ENCODE measurements around the gene PIN4.

DNA sequence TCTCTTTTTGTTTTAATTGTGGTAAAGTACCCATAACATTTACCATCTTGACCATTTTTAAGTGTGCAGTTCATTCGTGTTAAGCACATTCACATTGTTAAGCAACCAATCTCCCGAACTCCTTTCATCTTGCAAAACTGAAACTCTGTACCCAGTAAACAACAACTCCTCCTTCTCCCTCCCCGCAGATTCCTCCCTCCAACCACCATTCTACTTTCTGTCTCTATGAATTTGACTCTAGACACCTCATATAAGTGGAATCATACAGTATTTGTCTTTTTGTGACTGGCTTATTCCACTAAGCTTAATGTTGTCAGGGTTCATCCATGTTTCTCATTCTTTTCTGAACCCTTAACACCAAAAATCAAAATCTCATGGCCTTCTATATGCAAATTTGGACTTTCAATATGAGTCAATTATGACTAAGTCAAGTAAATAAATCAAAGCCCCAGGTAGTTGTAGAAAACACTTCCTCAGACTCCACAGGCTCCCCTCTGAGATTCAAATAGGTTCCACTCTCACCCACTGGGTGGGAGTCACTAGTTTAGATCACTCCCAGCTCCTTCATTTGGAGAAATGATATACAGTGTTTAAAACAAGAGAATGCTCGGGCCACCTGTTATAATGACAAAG lies 40.1 kb upstream of the PIN4 start:
- TF ChIP-seq ZBTB33 (IDR thresholded peaks at IDR 0.05; ENCODE audit: borderline replicate concordance, low read depth) (no peak), TEAD4 (IDR thresholded peaks at IDR 0.05; ENCODE audit: borderline replicate concordance, insufficient read depth) (no peak), CHD2 (IDR thresholded peaks at IDR 0.05; ENCODE audit: low read length, partially characterized antibody) (no peak), TAF1 (IDR thresholded peaks at IDR 0.05; ENCODE audit: borderline replicate concordance, low read depth, low read length) (no peak), EZH2phosphoT487 (IDR thresholded peaks at IDR 0.05; ENCODE audit: borderline replicate concordance, low read depth) (no peak), EP300 (IDR thresholded peaks at IDR 0.05; ENCODE audit: borderline replicate concordance in 1 of 2, low read depth in 1 of 2, low read length in 1 of 2) (no peak), POLR2AphosphoS5 (IDR thresholded peaks at IDR 0.05; ENCODE audit: low read depth, low read length) (no peak), MEF2A (IDR thresholded peaks at IDR 0.05; ENCODE audit: borderline replicate concordance, low read depth) (no peak), MXI1 (IDR thresholded peaks at IDR 0.05; ENCODE audit: low read depth, low read length) (no peak), FOXM1 (IDR thresholded peaks at IDR 0.05; ENCODE audit: low read depth) (no peak)
- TF ChIP-seq, protein P1, sequence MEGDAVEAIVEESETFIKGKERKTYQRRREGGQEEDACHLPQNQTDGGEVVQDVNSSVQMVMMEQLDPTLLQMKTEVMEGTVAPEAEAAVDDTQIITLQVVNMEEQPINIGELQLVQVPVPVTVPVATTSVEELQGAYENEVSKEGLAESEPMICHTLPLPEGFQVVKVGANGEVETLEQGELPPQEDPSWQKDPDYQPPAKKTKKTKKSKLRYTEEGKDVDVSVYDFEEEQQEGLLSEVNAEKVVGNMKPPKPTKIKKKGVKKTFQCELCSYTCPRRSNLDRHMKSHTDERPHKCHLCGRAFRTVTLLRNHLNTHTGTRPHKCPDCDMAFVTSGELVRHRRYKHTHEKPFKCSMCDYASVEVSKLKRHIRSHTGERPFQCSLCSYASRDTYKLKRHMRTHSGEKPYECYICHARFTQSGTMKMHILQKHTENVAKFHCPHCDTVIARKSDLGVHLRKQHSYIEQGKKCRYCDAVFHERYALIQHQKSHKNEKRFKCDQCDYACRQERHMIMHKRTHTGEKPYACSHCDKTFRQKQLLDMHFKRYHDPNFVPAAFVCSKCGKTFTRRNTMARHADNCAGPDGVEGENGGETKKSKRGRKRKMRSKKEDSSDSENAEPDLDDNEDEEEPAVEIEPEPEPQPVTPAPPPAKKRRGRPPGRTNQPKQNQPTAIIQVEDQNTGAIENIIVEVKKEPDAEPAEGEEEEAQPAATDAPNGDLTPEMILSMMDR (IDR thresholded peaks at IDR 0.05) = no peak
- TF ChIP-seq, protein P2, sequence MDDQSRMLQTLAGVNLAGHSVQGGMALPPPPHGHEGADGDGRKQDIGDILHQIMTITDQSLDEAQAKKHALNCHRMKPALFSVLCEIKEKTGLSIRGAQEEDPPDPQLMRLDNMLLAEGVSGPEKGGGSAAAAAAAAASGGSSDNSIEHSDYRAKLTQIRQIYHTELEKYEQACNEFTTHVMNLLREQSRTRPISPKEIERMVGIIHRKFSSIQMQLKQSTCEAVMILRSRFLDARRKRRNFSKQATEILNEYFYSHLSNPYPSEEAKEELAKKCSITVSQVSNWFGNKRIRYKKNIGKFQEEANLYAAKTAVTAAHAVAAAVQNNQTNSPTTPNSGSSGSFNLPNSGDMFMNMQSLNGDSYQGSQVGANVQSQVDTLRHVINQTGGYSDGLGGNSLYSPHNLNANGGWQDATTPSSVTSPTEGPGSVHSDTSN (IDR thresholded peaks at IDR 0.05) = no peak
- TF ChIP-seq, protein P3, sequence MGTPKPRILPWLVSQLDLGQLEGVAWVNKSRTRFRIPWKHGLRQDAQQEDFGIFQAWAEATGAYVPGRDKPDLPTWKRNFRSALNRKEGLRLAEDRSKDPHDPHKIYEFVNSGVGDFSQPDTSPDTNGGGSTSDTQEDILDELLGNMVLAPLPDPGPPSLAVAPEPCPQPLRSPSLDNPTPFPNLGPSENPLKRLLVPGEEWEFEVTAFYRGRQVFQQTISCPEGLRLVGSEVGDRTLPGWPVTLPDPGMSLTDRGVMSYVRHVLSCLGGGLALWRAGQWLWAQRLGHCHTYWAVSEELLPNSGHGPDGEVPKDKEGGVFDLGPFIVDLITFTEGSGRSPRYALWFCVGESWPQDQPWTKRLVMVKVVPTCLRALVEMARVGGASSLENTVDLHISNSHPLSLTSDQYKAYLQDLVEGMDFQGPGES (IDR thresholded peaks at IDR 0.05; ENCODE audit: low read depth, low read length) = no peak
- TF ChIP-seq, protein P4, sequence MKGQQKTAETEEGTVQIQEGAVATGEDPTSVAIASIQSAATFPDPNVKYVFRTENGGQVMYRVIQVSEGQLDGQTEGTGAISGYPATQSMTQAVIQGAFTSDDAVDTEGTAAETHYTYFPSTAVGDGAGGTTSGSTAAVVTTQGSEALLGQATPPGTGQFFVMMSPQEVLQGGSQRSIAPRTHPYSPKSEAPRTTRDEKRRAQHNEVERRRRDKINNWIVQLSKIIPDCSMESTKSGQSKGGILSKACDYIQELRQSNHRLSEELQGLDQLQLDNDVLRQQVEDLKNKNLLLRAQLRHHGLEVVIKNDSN (IDR thresholded peaks at IDR 0.05; ENCODE audit: borderline replicate concordance, low read depth) = no peak
